OCI-LY3 (cell line): ENCODE results near the gene EPN2.
A peak's percentile ranks its signal among the peaks of the same experiment; 100 is the strongest.

Source experiments
- H2AFZ ChIP-seq: fragments of 200-600, 300-600 bp; shearing (Covaris generic); 2 replicates; pipeline ENCODE4 v1.6.0; 2014; ENCODE audit warnings: antibody characterized with exemption, low read depth, low read length
- H3K27ac ChIP-seq: fragments of 200-600, 300-600 bp; sonication (generic); 2 replicates; pipeline ENCODE4 v1.5.1; 2014; ENCODE audit warnings: mild to moderate bottlenecking, low read length, moderate library complexity, mixed read lengths
- H3K27me3 ChIP-seq: fragments of 200-600, 300-600 bp; sonication (generic); 2 replicates; pipeline ENCODE4 v1.6.1; 2014; ENCODE audit warnings: low read depth, low read length, mixed read lengths
- H3K36me3 ChIP-seq: fragments of 200-600, 300-600 bp; sonication (generic); replicated peaks from 2 replicates; pipeline ENCODE3; 2014; ENCODE audit warnings: low read depth, low read length, mixed read lengths
- H3K4me1 ChIP-seq: fragments of 300-600, 200-600 bp; sonication (generic); 2 replicates; pipeline ENCODE4 v1.6.1; 2014; ENCODE audit warnings: low read length, mixed read lengths
- H3K4me2 ChIP-seq: fragments of 200-600, 300-600 bp; sonication (generic); 2 replicates; pipeline ENCODE4 v1.6.1; 2014; ENCODE audit warnings: low read length, mixed read lengths
- H3K4me3 ChIP-seq: fragments of 300-600, 200-600 bp; sonication (generic); 2 replicates; pipeline ENCODE4 v1.5.1; 2014; ENCODE audit warnings: antibody characterized with exemption, mild to moderate bottlenecking, low read length, moderate library complexity
- H3K79me2 ChIP-seq: fragments of 300-600, 200-600 bp; shearing (Covaris generic); 2 replicates; pipeline ENCODE4 v1.6.1; 2014; ENCODE audit warnings: mild to moderate bottlenecking, low read length, mixed read lengths
- H3K9ac ChIP-seq: fragments of 300-600, 200-600 bp; shearing (Covaris generic); 2 replicates; pipeline ENCODE4 v1.6.0; 2014; ENCODE audit warnings: mild to moderate bottlenecking, low read length, moderate library complexity
- H3K9me3 ChIP-seq: fragments of 200-600, 300-600 bp; shearing (Covaris generic); 2 replicates; pipeline ENCODE4 v1.6.1; 2014; ENCODE audit warnings: low read length, mixed read lengths; ENCODE audit not compliant: insufficient read depth
- H4K20me1 ChIP-seq: fragments of 200-600, 300-600 bp; sonication (generic); 2 replicates; pipeline ENCODE4 v1.6.1; 2016; ENCODE audit warnings: low read length, mixed read lengths; ENCODE audit not compliant: insufficient read depth
- CTCF ChIP-seq: fragments of 200-600, 300-600 bp; sonication (generic); IDR thresholded peaks from 2 replicates; pipeline ENCODE4 v1.5.1; 2014; ENCODE audit warnings: antibody characterized with exemption, low read length, low read depth
- EZH2phosphoT487 ChIP-seq: fragments of 200-600 bp; shearing (Covaris generic); IDR thresholded peaks from 2 replicates; pipeline ENCODE4 v1.6.1; 2018; ENCODE audit warnings: antibody characterized with exemption, mixed run types, low read depth

Gene EPN2

DNA sequence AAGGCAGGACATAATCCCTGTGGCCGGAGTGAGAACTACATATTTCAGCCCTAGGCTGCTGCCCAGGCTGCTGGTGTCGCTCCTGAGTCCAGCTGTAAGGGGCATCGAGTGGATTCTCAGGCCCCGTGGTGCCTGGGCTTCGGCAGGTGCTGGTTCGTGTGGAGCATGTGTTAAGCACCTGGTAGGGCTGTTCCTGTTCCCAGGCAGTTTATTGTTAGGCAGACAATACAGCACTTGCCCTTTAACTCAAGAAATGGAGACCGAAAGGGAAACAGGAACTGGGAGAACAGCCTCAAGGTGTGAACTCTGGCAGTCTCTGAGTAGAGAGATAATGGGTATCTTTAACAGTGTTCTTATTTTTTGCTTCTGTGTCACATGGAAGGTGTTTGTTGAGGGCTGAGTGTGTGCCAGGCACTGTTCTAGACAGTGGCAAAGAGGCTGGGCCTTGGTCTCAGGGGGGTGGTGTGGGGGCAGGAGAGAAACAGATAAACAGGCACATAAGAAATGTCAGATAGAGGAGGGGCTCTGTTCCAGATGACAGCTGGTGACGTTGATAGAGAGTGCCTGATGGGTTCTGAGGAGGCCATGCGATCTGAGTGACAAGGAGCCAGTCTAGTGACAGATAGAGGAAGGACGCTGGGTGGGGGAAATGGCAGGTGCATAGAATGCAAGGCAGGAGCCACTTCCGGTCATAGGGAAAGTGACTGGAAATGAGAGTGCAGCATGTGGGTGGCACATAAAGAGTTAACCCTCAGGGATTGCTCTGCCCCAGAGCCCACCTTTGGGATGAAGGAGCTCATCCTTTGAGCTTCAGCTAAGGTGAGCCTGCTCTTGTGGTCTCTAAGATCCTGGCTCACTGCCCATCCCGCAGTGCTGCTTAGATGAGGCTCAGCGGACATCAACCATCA is 33.8 kb downstream of the EPN2 start:
- TF ChIP-seq EZH2phosphoT487 (no peak), CTCF (no peak)
- Histone ChIP-seq H3K36me3 (no peaks in the 10 kb centered on the region), H4K20me1 (no peaks in the 10 kb centered on the region), H3K9me3 (no peaks in the 10 kb centered on the region), H3K4me2 (peak overlapping the region; percentile 34), H3K79me2 (no peaks in the 10 kb centered on the region), H2AFZ (no peak overlapping the region), H3K27me3 (no peaks in the 10 kb centered on the region), H3K4me1 (peaks cover 17% of the 10 kb centered on the region), H3K4me3 (no peak overlapping the region), H3K9ac (no peak overlapping the region), H3K27ac (no peak overlapping the region)

GRCh38 chr17:19271780-19272357 is 34.7 kb downstream of the EPN2 start:
- peaks cover 17% of the 10 kb centered on the region for H3K4me1 ChIP-seq
- H3K9me3 ChIP-seq, result no peaks in the 10 kb centered on the region
- no peak overlapping the region for H3K9ac ChIP-seq
- no peak overlapping the region for H3K4me3 ChIP-seq
- H3K4me2 ChIP-seq, result no peak overlapping the region
- H4K20me1 ChIP-seq, result no peaks in the 10 kb centered on the region
- H2AFZ ChIP-seq, result no peak overlapping the region
- no peak for TF ChIP-seq CTCF
- no peak for TF ChIP-seq EZH2phosphoT487
- H3K36me3 ChIP-seq, result no peaks in the 10 kb centered on the region
- H3K79me2 ChIP-seq, result no peaks in the 10 kb centered on the region
- no peaks in the 10 kb centered on the region for H3K27me3 ChIP-seq
- no peak overlapping the region for H3K27ac ChIP-seq

DNA sequence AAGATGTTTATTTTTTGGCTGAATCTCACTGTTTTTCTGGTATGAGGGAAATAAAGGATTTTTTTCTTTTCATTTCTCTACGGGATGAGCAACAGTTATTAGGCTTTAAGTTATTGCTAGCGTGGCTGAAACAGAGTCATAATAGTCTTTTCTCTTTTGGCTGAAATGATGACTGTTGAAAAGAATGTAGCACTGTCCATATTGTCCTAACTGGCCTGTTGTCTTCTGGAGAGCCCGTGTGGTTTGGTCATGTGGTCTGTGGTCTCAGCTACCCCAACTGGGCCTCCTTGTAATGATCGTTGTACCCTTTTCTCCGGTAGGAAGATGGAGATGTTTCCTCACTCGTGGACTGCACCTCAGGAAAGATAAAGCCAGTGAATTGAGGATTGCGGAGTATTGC is 36.6 kb downstream of the EPN2 start:
- H3K79me2 ChIP-seq, result no peaks in the 10 kb centered on the region
- no peak overlapping the region for H3K27ac ChIP-seq
- H3K4me2 ChIP-seq, result no peak overlapping the region
- no peaks in the 10 kb centered on the region for H4K20me1 ChIP-seq
- peaks cover 17% of the 10 kb centered on the region for H3K4me1 ChIP-seq
- H3K9ac ChIP-seq, result no peak overlapping the region
- no peaks in the 10 kb centered on the region for H3K36me3 ChIP-seq
- TF ChIP-seq CTCF (no peak), EZH2phosphoT487 (no peak)
- no peak overlapping the region for H2AFZ ChIP-seq
- H3K9me3 ChIP-seq, result no peaks in the 10 kb centered on the region
- no peak overlapping the region for H3K4me3 ChIP-seq
- no peaks in the 10 kb centered on the region for H3K27me3 ChIP-seq

- peaks cover 12% of the 10 kb centered on the region for H3K4me1 ChIP-seq
- TF ChIP-seq CTCF (no peak), EZH2phosphoT487 (no peak)
- no peak overlapping the region for H3K4me2 ChIP-seq
- H3K27ac ChIP-seq, result no peak overlapping the region
- no peak overlapping the region for H2AFZ ChIP-seq
- no peaks in the 10 kb centered on the region for H4K20me1 ChIP-seq
- H3K9me3 ChIP-seq, result no peaks in the 10 kb centered on the region
- H3K4me3 ChIP-seq, result no peak overlapping the region
- H3K27me3 ChIP-seq, result no peaks in the 10 kb centered on the region
- no peaks in the 10 kb centered on the region for H3K36me3 ChIP-seq
- H3K79me2 ChIP-seq, result no peaks in the 10 kb centered on the region
- no peak overlapping the region for H3K9ac ChIP-seq
These were observed 37.7 kb downstream of the EPN2 start for GRCh38 chr17:19274893-19275292.
